HuH-7.5 (cell line): ENCODE results near the gene LAMA1.
"Not testable (repeated sequence)": the region's sequence is repeated elsewhere in the genome, so short reads cannot be mapped to it uniquely, and the experiment has no call there.

Experiments used
- DNase-seq: peaks from one replicate; pipeline ENCODE4 v3.0.0; 2011; ENCODE audit warnings: low spot score

LAMA1 gene

GRCh38 chr18:6947338-6948030, 170.1 kb downstream of the LAMA1 start:
- DNase-seq, result no peak

- no peak for DNase-seq
Observed at GRCh38 chr18:6943143-6943542, 174.5 kb downstream of the LAMA1 start.

DNA sequence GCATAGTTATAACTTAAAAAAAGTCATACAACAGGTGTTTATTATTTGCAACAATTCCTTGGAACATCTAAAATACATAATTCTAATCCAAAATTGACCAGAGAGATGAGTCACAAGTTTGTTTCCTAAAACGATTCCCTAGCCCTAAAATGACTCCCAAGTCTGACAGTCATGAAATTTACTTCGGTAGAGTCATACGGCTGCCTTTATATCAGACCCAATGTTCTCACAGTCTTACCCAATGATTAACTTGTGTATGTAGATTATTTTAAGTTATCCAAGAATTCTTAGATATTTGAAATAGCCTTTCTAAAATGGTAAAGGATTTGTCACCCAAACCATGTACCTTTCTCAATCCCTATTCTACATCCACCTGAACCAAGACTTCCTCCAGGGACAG, 174.9 kb downstream of the LAMA1 start:
- DNase-seq, result no peak

DNA sequence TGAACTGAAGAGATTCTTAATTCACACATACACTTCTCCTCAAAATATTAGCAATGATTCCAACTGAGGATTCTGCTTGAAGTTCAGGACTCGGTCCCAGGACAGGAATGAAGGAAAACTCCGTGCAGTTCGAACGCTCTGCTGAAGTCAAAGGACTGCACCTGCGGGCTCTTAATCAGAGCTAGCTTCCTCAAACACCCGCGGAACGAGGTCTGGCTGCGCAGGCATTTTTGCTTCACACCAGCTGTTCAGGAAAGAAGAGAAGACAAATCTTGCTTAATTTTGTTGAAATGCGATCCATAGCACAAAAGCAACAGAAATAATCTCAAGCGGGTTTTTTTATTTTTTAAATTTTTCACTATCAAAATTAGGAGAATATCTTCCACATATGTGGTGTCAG, 175.6 kb downstream of the LAMA1 start:
- no peak for DNase-seq

- no peak for DNase-seq
Observed at GRCh38 chr18:6940451-6940850, 177.1 kb downstream of the LAMA1 start.

- DNase-seq, result no peak
Observed at GRCh38 chr18:6939972-6940371, 177.6 kb downstream of the LAMA1 start.

DNA sequence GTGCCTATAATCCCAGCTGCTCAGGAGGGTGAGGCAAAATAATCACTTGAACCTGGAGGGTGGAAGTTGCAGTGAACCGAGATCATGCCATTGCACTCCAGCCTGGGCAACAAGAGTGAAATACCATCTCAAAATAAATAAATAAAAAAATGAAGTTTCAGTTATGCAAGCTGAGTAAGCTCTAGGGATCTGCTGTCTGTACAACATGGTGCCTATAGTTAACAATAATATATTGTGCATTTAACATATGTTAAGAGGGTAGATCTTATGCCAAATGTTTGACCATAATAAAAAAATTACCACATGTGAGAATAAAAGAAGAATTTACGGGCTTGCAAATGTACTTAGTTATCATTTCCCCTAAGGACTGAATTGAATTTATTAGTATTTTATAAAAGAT, 179.2 kb downstream of the LAMA1 start:
- not testable (repeated sequence) for DNase-seq

DNA sequence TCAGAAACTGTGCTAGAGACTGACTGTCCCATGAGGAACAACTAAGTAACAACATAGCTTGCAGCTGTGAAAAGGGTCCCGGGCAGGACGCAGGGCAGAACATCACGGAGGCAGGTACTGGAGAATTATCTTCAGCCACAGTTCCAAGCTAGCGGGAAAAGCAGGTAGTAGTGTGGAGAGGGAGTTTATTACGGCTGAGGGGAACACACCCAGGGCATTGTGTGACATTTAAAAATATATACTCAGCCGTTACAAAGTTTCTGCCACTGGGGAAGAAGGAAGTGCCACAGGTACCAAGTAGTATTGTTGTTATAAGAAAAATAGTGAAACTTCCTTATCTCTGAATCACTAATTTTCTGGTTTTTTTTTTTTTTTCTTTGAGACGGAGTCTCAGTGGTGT, 179.6 kb downstream of the LAMA1 start:
- DNase-seq, result no peak

DNA sequence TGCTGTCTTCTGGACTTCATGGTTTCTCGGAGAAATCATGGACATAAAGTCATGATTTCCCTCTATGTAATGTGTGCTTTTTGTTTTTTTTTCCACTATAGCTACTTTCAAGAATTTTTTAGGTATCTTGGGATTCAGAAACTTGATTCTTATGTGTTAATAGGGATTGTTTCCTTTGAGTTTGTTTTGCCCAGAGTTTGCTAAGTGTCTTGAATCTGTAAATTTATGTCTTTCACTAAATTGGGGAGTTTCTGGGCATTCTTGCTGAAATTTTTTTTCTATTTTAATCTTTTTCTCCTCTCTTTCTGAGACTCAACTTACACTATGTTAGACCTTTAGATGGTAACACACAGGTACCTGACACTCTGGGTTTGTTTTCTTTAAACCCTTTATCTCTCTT, 182.7 kb downstream of the LAMA1 start:
- DNase-seq, result no peak

DNA sequence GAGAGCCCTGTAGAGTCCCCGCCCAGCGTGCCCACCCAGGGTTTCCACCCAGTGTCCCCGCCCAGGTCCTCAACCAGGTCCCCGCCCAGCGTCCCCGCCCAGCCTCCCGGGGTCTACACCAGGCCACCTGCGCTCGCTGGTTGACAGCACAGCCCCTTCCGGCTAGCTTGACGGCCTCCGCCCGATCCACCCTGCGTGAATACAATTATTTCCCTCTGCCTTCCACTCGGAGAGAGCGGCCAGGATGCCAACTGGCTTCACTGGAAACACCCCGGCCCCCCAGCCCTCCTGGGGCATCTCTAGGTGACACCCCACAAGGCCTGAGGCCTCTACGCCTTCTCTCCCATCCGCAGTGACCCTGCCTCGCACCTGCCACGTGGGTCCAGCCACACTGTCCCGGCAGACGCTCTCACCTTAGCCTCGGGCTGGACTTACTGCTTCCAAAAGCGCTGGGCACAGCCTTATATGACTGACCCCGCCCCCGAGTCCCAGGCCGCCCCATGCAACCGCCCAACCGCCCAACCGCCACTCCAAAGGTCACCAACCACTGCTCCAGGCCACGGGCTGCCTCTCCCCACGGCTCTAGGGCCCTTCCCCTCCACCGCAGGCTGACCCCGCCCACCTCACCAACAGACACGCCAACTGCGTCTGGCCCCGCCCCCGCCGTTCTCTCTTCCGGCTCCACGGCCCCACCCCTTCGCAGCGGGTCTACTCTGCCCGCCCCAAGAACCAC, 188.1 kb downstream of the LAMA1 start:
- no peak for DNase-seq

GRCh38 chr18:6928359-6928758, 189.2 kb downstream of the LAMA1 start:
- DNase-seq, result no peak

GRCh38 chr18:6927153-6927552, 190.4 kb downstream of the LAMA1 start:
- no peak for DNase-seq

GRCh38 chr18:6923220-6923619, 194.4 kb downstream of the LAMA1 start:
- DNase-seq, result no peak

GRCh38 chr18:6921571-6921970, 196.0 kb downstream of the LAMA1 start:
- DNase-seq, result no peak

DNA sequence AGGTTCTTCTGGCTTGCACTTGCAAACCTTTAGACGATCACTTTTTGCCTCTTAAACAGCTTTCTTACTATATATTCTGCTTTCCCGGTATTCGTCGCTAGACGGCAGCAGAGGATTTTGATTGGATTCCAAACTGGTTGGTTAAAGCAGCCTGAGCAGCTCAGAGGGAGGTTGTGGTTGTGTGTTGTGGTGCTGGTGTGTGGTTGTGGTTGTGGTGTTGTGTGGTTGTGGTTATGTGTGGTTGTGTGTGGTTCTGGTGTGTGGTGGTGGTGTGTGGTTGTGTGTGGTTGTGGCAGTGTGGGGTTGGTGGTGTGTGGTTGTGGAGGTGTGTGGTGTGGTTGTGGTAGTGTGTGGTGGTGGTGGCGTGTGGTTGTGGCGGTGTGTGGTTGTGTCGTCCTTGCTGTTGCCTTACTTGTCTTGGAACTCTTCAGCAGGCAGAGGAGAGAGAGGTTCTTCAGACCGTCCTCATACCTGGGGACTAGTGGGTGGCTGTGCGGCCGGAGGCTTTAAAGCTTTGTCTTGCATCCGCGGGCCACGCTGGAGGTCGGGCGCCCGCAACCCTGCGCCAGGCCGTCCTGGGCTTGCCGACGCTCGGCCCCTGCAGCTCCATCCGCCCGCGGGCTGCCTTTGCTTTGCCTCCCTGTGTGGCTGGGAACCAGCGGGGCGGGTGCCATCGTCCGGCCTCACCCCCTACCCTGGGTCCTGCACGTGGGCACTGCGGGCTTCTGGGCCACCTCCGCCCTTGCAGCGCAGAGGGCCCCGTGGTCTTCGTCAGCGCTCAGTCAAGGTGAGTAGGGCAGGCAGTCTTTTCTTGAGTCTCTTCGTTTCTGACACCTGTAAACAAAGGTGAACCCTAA, 197.3 kb downstream of the LAMA1 start:
- DNase-seq, result peak; percentile 31

GRCh38 chr18:6917072-6917471, 200.5 kb downstream of the LAMA1 start:
- no peak for DNase-seq

DNA sequence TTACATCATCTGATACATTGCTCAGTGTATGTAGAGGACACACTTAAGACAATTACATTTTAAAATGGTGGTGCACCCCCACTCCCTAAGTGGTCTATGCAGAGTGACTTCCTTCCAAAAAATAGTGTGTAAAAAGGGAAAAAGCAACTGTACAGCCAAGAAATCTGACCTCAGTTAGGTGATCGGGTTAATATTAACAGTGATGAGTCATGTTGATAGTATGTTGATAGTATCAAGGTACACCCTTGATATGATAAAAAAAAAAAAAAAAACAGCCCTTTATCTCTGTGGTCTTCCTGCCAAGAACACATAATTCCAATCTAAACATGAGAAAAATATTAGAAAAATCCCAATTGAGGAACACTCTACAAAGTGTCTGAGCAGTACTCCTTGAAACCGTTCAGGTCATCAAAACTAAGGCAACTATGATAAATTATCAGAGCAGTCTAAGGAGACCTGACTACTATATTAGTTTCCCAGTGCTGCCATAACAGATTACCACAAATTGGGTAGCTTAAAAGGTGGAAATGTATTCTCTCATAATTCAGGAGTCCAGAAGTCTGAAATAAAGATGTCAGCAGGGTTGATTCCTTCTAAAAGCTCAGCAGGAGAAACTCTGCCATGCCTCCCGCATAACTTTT, 216.2 kb downstream of the LAMA1 start:
- DNase-seq, result no peak

DNA sequence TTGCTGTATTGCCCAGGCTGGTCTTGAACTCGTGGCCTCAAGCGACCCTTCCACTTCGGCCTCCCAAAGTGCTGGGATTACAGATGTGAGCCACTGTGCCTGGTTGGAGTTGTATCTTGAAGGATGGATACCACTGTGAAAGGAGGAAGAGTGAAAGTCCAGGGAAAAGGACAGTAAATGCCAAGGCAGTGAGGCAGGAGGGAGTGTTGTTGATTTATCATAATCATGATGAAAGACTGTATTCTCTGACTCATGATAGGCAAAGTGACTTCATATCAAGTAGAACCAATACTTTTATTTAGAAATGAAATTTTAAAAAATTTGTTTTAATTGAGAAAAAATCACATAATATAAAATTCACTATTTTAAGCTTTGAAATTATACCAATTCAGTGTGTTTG, 225.8 kb downstream of the LAMA1 start:
- no peak for DNase-seq
